Measurements from ENCODE around the gene KIAA1328. TPM values are rescaled to one million over a fixed set of nuclear protein-coding genes. Genes with fewer than 3 reads are reported as not detected.

Gene KIAA1328
- total and polyA plus RNA-seq, 2 donors (not counting 3 experiments of a cell fraction or from before 2014, with no cell fraction given), result 2.7 to 6.5 TPM

DNA sequence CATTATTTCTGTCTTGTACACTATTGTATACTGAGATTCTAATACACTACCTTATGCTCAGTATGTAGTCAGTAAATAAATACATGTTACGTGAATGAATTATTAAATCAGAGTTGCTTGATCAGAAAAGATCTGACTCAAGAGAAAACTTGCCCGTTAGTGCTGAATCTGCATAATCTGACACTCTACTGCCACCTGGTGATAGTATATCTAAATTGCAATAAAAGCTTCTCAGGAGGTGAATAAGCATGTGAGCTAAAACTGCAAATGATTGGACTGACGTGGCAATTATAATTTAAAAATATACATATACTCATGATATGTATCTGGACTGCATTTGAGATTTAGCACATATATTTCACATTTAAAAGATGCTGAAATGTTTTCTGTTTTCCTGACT lies 70.4 kb downstream of the KIAA1328 start:
- dilution Hi-C loops (cut with MboI; ENCODE audit: extremely low pct_ligation_motif_present, low sequenced_read_pairs), result no loop called here
- H4K20me1 ChIP-seq (replicated peaks; ENCODE audit: control insufficient read depth, extremely low read depth, insufficient read depth, low read length), result no peaks in the 10 kb centered on the region
- no peak overlapping the region for H3K27ac ChIP-seq (ENCODE audit: insufficient read depth, low read depth, low read length)
- H3K9me3 ChIP-seq (replicated peaks; ENCODE audit: control insufficient read depth, insufficient read depth, low read length), result no peaks in the 10 kb centered on the region
- no peaks in the 10 kb centered on the region for H3K79me2 ChIP-seq (ENCODE audit: control insufficient read depth, insufficient read depth, low read length)
- peaks cover 7% of the 10 kb centered on the region for H3K4me1 ChIP-seq (ENCODE audit: control insufficient read depth, extremely low read depth, insufficient read depth, low read length)
- no peaks in the 10 kb centered on the region for H3K27me3 ChIP-seq (ENCODE audit: control insufficient read depth in 2 of 2, insufficient read depth in 2 of 2, low read length in 2 of 2)
- FAIRE-seq (peak; percentile 57), DNase-seq (ENCODE audit: low read depth, low spot score) (no peak)
- BruUV-seq (replicated peaks), result no TSS peak
- CTCF ChIA-PET, result interaction anchor here (0.6 to 2.6 kb wide), 7 partner anchors 12 to 211 kb away, joined by 3 to 21 read pairs (median 4); partner anchors contain the start of genes KIAA1328 and TPGS2
- H2AFZ ChIP-seq (ENCODE audit: low read depth, low read length), result no peak overlapping the region
- intact Hi-C loops (cut with micrococcal nuclease), result loop anchor here (1.0 kb wide), 2 partner anchors 70 to 211 kb away; partner anchors contain the start of genes KIAA1328 and TPGS2
- POLR2A ChIA-PET, result no interaction called here
- TF ChIP-seq EZH2 (IDR thresholded peaks at IDR 0.05; ENCODE audit: borderline replicate concordance, low read depth, low read length, severe bottlenecking) (no peak), POLR2AphosphoS5 (IDR thresholded peaks at IDR 0.05; ENCODE audit: insufficient read depth, low read depth, low read length) (no peak), FOS (IDR thresholded peaks at IDR 0.05; ENCODE audit: borderline replicate concordance, insufficient read depth, low read length) (no peak), GATA2 (IDR thresholded peaks at IDR 0.05; ENCODE audit: insufficient read depth, insufficient read length, low read depth, low read length) (no peak), MYC (IDR thresholded peaks at IDR 0.05; ENCODE audit: low read depth, low read length) (no peak), JUN (IDR thresholded peaks at IDR 0.05; ENCODE audit: borderline replicate concordance, insufficient read depth, insufficient read length, low read depth) (no peak)
- TF ChIP-seq, protein P1, sequence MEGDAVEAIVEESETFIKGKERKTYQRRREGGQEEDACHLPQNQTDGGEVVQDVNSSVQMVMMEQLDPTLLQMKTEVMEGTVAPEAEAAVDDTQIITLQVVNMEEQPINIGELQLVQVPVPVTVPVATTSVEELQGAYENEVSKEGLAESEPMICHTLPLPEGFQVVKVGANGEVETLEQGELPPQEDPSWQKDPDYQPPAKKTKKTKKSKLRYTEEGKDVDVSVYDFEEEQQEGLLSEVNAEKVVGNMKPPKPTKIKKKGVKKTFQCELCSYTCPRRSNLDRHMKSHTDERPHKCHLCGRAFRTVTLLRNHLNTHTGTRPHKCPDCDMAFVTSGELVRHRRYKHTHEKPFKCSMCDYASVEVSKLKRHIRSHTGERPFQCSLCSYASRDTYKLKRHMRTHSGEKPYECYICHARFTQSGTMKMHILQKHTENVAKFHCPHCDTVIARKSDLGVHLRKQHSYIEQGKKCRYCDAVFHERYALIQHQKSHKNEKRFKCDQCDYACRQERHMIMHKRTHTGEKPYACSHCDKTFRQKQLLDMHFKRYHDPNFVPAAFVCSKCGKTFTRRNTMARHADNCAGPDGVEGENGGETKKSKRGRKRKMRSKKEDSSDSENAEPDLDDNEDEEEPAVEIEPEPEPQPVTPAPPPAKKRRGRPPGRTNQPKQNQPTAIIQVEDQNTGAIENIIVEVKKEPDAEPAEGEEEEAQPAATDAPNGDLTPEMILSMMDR (IDR thresholded peaks at IDR 0.05; ENCODE audit: extremely low read depth in 1 of 2, insufficient read depth in 1 of 2, low read depth in 1 of 2, low read length in 2 of 2), result peak; percentile 17 to 20
- TF ChIP-seq, protein P2, sequence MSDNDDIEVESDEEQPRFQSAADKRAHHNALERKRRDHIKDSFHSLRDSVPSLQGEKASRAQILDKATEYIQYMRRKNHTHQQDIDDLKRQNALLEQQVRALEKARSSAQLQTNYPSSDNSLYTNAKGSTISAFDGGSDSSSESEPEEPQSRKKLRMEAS (IDR thresholded peaks at IDR 0.05; ENCODE audit: insufficient read depth, insufficient read length), result no peak
- no peak overlapping the region for H3K9ac ChIP-seq (replicated peaks; ENCODE audit: extremely low read depth, insufficient read depth, low read length)
- H3K9me1 ChIP-seq (replicated peaks; ENCODE audit: control insufficient read depth, extremely low read depth, insufficient read depth, low read length), result no peaks in the 10 kb centered on the region
- no peak overlapping the region for H3K4me2 ChIP-seq (ENCODE audit: insufficient read depth, low read length)
- no peak overlapping the region for H3K4me3 ChIP-seq (replicated peaks in 1 of 3; ENCODE audit: insufficient read depth in 1 of 3, low read depth in 1 of 3, low read length in 3 of 3)
- no peaks in the 10 kb centered on the region for H3K36me3 ChIP-seq (ENCODE audit: control insufficient read depth in 2 of 2, extremely low read depth in 1 of 2, insufficient read depth in 2 of 2, low read length in 2 of 2)
